HCT116 (cell line): ENCODE measurements around the gene DTNBP1. TPM values are rescaled to one million over a fixed set of nuclear protein-coding genes. Genes with fewer than 3 reads are reported as not detected.

Experiments
- ATAC-seq: fragments of 200-7000 bp; cut with Tn5 transposase; 2 replicates; pipeline ENCODE4 v1.9.1; 2020; ENCODE audit warnings: mild to moderate bottlenecking, moderate library complexity
- BruUV-seq: library from RNA; stranded (reverse); fragments of 400-500 nt; replicated peaks from 2 replicates; lab custom pipeline; 2021; lab: Mats Ljungman, UMichigan
- CTCF ChIA-PET: fragments of 300-600 bp; sonication (Branson Sonifier 250); formaldehyde crosslinking; loops from one replicate; lab custom pipeline; 2021; ENCODE audit warnings: antibody characterized with exemption; lab: Charles Lee
- POLR2A ChIA-PET: fragments of 300-600, 350-600 bp; sonication (Branson Sonifier 250); formaldehyde crosslinking; loops from one replicate; lab custom pipeline; 2021; ENCODE audit warnings: antibody characterized with exemption; lab: Charles Lee
- RAD21 ChIA-PET, 2 experiments: fragments of 300-600 bp; sonication (Branson Sonifier 250); formaldehyde crosslinking; loops; one replicate each; lab custom pipeline; 2023; ENCODE audit warnings: low total read pairs in 2 of 2; ENCODE audit not compliant: uncharacterized antibody in 2 of 2, unreplicated experiment in 2 of 2, low non-redundant PET in 1 of 2; lab: Charles Lee
- DNase-seq: peaks from one replicate; pipeline ENCODE4 v3.0.0-alpha.2; 2010; ENCODE audit warnings: low read depth, low spot score
- H2AFZ ChIP-seq: fragments of 200-600 bp; shearing (Covaris generic), sonication (generic); 2 replicates; pipeline ENCODE4 v1.6.1; 2017; ENCODE audit warnings: low read depth, mixed run types, mixed read lengths, antibody characterized with exemption, low read length; ENCODE audit not compliant: poor library complexity, severe bottlenecking
- H3K27ac ChIP-seq: 2 replicates; pipeline ENCODE4 v1.5.1; 2012; ENCODE audit warnings: low read depth, low read length
- H3K27me3 ChIP-seq: fragments of 200-600 bp; sonication (generic); 2 replicates; pipeline ENCODE4 v1.6.1; 2016; ENCODE audit warnings: mixed run types, low read length, mixed read lengths; ENCODE audit not compliant: insufficient read depth
- H3K36me3 ChIP-seq, 2 experiments: fragments of 200-500 bp in 1 of 2; fragments of 200-600 bp in 1 of 2; sonication (Bioruptor generic) in 1 of 2; sonication (generic) in 1 of 2; 2 replicates each; pipeline versions ENCODE4 v1.5.1 to v1.6.1; 2014 to 2016; ENCODE audit warnings: low read length in 2 of 2, inconsistent platforms in 1 of 2, mixed read lengths in 1 of 2, mixed run types in 1 of 2; ENCODE audit not compliant: insufficient read depth in 2 of 2, control insufficient read depth in 1 of 2
- H3K4me1 ChIP-seq, 2 experiments: fragments of 200-600 bp in 1 of 2; sonication (generic) in 1 of 2; 2 replicates each; pipeline versions ENCODE4 v1.5.1 to v1.6.1; 2012 to 2017; ENCODE audit warnings: low read length in 2 of 2, inconsistent platforms in 1 of 2, mild to moderate bottlenecking in 1 of 2, mixed read lengths in 1 of 2, mixed run types in 1 of 2, moderate library complexity in 1 of 2; ENCODE audit not compliant: insufficient read depth in 2 of 2, control insufficient read depth in 1 of 2
- H3K4me2 ChIP-seq: fragments of 200-600 bp; sonication (generic); 2 replicates; pipeline ENCODE4 v1.6.1; 2017; ENCODE audit warnings: mixed run types, low read length, mixed read lengths
- H3K4me3 ChIP-seq, 2 experiments: fragments of 200-600 bp in 1 of 2; sonication (generic) in 1 of 2; replicated peaks in 1 of 2; 2 replicates each; pipeline ENCODE4 v1.5.1; 2011 to 2016; ENCODE audit warnings: low read length in 2 of 2, control low read depth in 1 of 2, low read depth in 1 of 2, mild to moderate bottlenecking in 1 of 2, mixed read lengths in 1 of 2, mixed run types in 1 of 2
- H3K79me2 ChIP-seq: fragments of 200-600 bp; sonication (generic); 2 replicates; pipeline ENCODE4 v1.6.1; 2017; ENCODE audit warnings: mild to moderate bottlenecking, mixed run types, low read length, moderate library complexity, mixed read lengths; ENCODE audit not compliant: insufficient read depth
- H3K9ac ChIP-seq: fragments of 200-600 bp; sonication (generic); 2 replicates; pipeline ENCODE4 v1.6.1; 2016; ENCODE audit warnings: low read length, mixed read lengths
- H3K9me2 ChIP-seq: fragments of 200-600 bp; sonication (generic), shearing (Covaris generic); 2 replicates; pipeline ENCODE4 v1.6.1; 2017; ENCODE audit warnings: mixed run types, mild to moderate bottlenecking, moderate library complexity; ENCODE audit not compliant: insufficient read depth
- H3K9me3 ChIP-seq, 2 experiments: fragments of 200-500 bp in 1 of 2; fragments of 200-600 bp in 1 of 2; sonication (Bioruptor generic) in 1 of 2; sonication (generic) in 1 of 2; 2 replicates each; pipeline ENCODE4 v1.6.1; 2014 to 2017; ENCODE audit warnings: low read length in 2 of 2, mixed read lengths in 2 of 2, inconsistent platforms in 1 of 2, low read depth in 1 of 2, mild to moderate bottlenecking in 1 of 2, mixed run types in 1 of 2, moderate library complexity in 1 of 2; ENCODE audit not compliant: control insufficient read depth in 1 of 2, insufficient read depth in 1 of 2
- H4K20me1 ChIP-seq: fragments of 200-600 bp; sonication (generic), shearing (Covaris generic); 2 replicates; pipeline ENCODE4 v1.6.1; 2017; ENCODE audit warnings: mixed run types, mild to moderate bottlenecking, moderate library complexity; ENCODE audit not compliant: insufficient read depth
- CBX3 ChIP-seq: IDR thresholded peaks from 2 replicates; pipeline ENCODE4 v1.6.1; 2012; ENCODE audit warnings: low read depth
- ELF1 ChIP-seq: IDR thresholded peaks from 2 replicates; pipeline ENCODE4 v1.6.1; 2012; ENCODE audit warnings: low read depth, borderline replicate concordance
- EZH2phosphoT487 ChIP-seq: fragments of 200-600 bp; IDR thresholded peaks from 2 replicates; pipeline ENCODE4 v1.6.1; 2018; ENCODE audit warnings: antibody characterized with exemption, borderline replicate concordance
- FOSL1 ChIP-seq: IDR thresholded peaks from 2 replicates; pipeline ENCODE4 v1.6.1; 2012; ENCODE audit warnings: low read depth
- MAX ChIP-seq: IDR thresholded peaks from 2 replicates; pipeline ENCODE4 v1.6.1; 2012
- RAD21 ChIP-seq: IDR thresholded peaks from 2 replicates; pipeline ENCODE4 v1.6.1; 2012; ENCODE audit warnings: low read depth, mild to moderate bottlenecking
- SIN3A ChIP-seq: IDR thresholded peaks from 2 replicates; pipeline ENCODE4 v1.6.1; 2012; ENCODE audit warnings: low read depth
- TCF7L2 ChIP-seq: IDR thresholded peaks from 2 replicates; pipeline ENCODE4 v1.7.0; 2011; ENCODE audit warnings: borderline replicate concordance, inconsistent platforms; ENCODE audit not compliant: insufficient read depth, insufficient read length; ENCODE audit errors: extremely low read depth
- YY1 ChIP-seq: IDR thresholded peaks from 2 replicates; pipeline ENCODE4 v1.6.1; 2011; ENCODE audit warnings: low read length, low read depth, moderate library complexity, mild to moderate bottlenecking; ENCODE audit not compliant: insufficient replicate concordance; ENCODE audit errors: extremely low read depth
- ZNF274 ChIP-seq: fragments of 200-500 bp; sonication (Bioruptor generic); IDR thresholded peaks from 2 replicates; pipeline ENCODE4 v1.6.1; 2014; ENCODE audit warnings: mild to moderate bottlenecking, low read depth, low read length, inconsistent platforms
- intact Hi-C: fragments of 100-400 bp; cut with micrococcal nuclease; formaldehyde crosslinking; loops from 2 replicates; pipeline ENCODE4 v1.10.0; 2022
- total RNA-seq: library from RNA; stranded (reverse); gene quantifications from one replicate; pipeline ENCODE4 v1.2.1, GENCODE V29; 2021; ENCODE audit not compliant: unreplicated experiment
- TF ChIP-seq, protein P1 (sequence below), 3 experiments: fragments of 200-600 bp in 1 of 3; sonication (generic) in 1 of 3; IDR thresholded peaks in 2 of 3; conservative IDR thresholded peaks in 1 of 3; 2 replicates each; pipeline ENCODE4 v1.5.1; 2012 to 2017; ENCODE audit warnings: low read depth in 2 of 3, low read length in 2 of 3, antibody characterized with exemption in 1 of 3, borderline replicate concordance in 1 of 3, control low read depth in 1 of 3, mild to moderate bottlenecking in 1 of 3, mixed read lengths in 1 of 3, mixed run types in 1 of 3, moderate library complexity in 1 of 3; ENCODE audit not compliant: insufficient read depth in 1 of 3
- TF ChIP-seq, protein P2 (sequence below): IDR thresholded peaks from 2 replicates; pipeline ENCODE4 v1.6.1; 2012

DTNBP1 gene
- total RNA-seq, 1 experiment from 2014 or later, result 16.7 TPM

GRCh38 chr6:15551798-15552197, 111.0 kb downstream of the DTNBP1 start:
- no peaks in the 10 kb centered on the region for H3K9me2 ChIP-seq
- no peak for DNase-seq
- no peak overlapping the region for H2AFZ ChIP-seq
- no peaks in the 10 kb centered on the region for H3K36me3 ChIP-seq
- ChIA-PET CTCF (no interaction called here), POLR2A (no interaction called here), RAD21 (interaction anchor here in 1 of 2 experiments (0.6 kb wide), 1 partner anchor 1662 kb away, joined by 7 read pairs; no protein-coding TSS in a partner anchor)
- no peaks in the 10 kb centered on the region for H3K9me3 ChIP-seq
- intact Hi-C loops, result no loop called here
- TF ChIP-seq YY1, result no peak
- no peak for TF ChIP-seq EZH2phosphoT487
- TF ChIP-seq, protein P1, sequence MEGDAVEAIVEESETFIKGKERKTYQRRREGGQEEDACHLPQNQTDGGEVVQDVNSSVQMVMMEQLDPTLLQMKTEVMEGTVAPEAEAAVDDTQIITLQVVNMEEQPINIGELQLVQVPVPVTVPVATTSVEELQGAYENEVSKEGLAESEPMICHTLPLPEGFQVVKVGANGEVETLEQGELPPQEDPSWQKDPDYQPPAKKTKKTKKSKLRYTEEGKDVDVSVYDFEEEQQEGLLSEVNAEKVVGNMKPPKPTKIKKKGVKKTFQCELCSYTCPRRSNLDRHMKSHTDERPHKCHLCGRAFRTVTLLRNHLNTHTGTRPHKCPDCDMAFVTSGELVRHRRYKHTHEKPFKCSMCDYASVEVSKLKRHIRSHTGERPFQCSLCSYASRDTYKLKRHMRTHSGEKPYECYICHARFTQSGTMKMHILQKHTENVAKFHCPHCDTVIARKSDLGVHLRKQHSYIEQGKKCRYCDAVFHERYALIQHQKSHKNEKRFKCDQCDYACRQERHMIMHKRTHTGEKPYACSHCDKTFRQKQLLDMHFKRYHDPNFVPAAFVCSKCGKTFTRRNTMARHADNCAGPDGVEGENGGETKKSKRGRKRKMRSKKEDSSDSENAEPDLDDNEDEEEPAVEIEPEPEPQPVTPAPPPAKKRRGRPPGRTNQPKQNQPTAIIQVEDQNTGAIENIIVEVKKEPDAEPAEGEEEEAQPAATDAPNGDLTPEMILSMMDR (IDR thresholded peaks at IDR 0.05 in 2 of 3, conservative IDR thresholded peaks at IDR 0.05 in 1 of 3; ENCODE audit: borderline replicate concordance in 1 of 3, insufficient read depth in 1 of 3, low read depth in 2 of 3, low read length in 2 of 3), result no peak
- no peak for TF ChIP-seq FOSL1
- TF ChIP-seq RAD21, result no peak
- TF ChIP-seq SIN3A, result no peak
- no peak for TF ChIP-seq TCF7L2
- TF ChIP-seq CBX3, result no peak
- no peak for TF ChIP-seq ZNF274
- TF ChIP-seq ELF1, result no peak
- TF ChIP-seq, protein P2, sequence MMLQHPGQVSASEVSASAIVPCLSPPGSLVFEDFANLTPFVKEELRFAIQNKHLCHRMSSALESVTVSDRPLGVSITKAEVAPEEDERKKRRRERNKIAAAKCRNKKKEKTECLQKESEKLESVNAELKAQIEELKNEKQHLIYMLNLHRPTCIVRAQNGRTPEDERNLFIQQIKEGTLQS, result no peak
- TF ChIP-seq MAX, result no peak
- H3K27me3 ChIP-seq, result no peaks in the 10 kb centered on the region
- H3K79me2 ChIP-seq, result no peaks in the 10 kb centered on the region
- no peaks in the 10 kb centered on the region for H4K20me1 ChIP-seq
- no peak overlapping the region for H3K4me2 ChIP-seq
- H3K9ac ChIP-seq, result no peak overlapping the region
- peaks cover 0 to 12% of the 10 kb centered on the region in 2 experiments; a peak in 3 of 4 replicates for H3K4me1 ChIP-seq
- ATAC-seq, result no peak
- H3K27ac ChIP-seq, result no peak overlapping the region
- no TSS peak for BruUV-seq
- no peak overlapping the region for H3K4me3 ChIP-seq
